ENCODE data around the gene WDFY4. TPM values are rescaled to one million over a fixed set of nuclear protein-coding genes. Genes with fewer than 3 reads are reported as not detected.

WDFY4 gene
- total RNA-seq, 3 donors from 2014 or later: 0.53 to 3.9 (median 0.89) TPM

DNA sequence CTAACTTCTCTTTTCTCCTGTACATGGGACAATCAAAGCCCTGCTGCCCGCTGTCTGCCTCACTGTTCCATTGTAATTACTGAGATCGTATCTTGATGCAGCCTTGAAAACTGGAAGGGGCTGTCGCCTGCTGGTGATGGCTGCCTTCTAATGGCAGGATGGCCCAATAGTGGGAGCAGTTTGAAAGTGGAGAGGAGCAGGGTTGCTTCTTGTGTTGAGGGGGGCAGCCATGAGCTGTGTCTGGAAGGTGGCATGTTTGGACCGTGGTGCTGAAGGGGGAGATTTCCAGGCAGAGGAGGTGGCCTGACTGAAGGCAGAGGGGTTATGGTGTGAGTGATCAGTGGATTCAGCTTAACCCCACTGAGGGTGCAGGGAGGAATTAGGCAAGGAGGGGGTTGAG lies 8.1 kb downstream of the WDFY4 start:
- Mint-ChIP-seq H3K4me1 (ENCODE audit: low read depth) (no peaks in the 10 kb centered on the region), H3K27me3 (ENCODE audit: low read depth) (peaks cover 3% of the 10 kb centered on the region), H3K4me3 (no peak overlapping the region), H3K36me3 (ENCODE audit: insufficient read depth) (no peaks in the 10 kb centered on the region), H3K9me3 (no peaks in the 10 kb centered on the region)
- no peak for DNase-seq
- ATAC-seq: peak in 1 of 2 donors; percentile 33

DNA sequence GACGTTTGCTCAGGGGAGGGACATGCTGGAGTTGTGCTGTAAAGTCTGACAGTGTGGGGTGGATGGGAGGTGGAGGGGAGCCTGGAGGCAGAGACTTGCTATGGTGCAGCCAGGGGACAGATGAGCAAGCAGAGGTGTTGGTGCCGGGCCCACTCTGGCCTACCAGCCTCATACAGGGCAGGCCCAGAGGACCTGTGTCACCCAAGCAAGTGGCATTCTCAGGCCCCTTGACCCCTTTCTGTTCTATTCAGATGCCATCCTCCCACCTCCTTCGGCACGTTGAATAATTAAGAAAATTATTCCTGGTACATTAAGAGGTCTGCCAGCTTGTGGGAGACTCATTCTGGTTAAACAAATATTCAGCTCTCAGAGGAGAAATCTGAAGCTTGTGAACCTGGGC lies 8.5 kb downstream of the WDFY4 start:
- Mint-ChIP-seq H3K4me1 (ENCODE audit: low read depth) (no peaks in the 10 kb centered on the region), H3K4me3 (no peak overlapping the region), H3K27me3 (ENCODE audit: low read depth) (peaks cover 3% of the 10 kb centered on the region), H3K36me3 (ENCODE audit: insufficient read depth) (no peaks in the 10 kb centered on the region), H3K9me3 (no peaks in the 10 kb centered on the region)
- no peak for DNase-seq
- ATAC-seq: no peak

DNA sequence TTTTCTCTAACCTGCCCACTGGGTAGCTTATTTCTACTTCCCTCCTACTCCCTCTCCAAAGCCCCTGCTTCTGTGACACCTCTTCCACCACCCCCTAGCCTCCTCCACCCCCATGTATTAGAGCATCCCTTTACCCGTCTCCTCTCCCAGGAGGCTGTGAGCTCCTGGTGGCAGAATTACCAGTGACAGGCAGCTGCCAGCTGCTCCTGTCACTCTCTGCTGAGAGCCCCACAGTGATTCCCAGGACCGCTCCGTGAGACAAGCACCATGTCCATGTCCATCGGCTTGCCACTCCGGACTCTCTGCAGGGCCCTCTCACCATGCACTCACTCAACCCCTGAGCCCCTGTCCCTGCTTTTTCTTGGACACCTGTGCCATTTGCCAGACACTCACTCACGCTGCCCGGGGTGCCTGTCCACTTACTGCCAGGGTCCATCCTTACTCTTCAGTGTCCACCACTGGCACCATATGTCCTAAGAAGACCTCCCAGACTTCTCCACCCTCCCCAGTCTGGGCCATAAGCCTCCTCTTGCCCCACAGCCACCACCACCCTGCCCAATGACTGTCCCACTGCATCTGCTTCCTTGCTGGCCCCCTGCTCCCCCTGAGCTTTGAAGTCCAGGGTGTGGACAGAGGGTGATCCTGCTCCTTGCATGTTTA lies 9.8 kb downstream of the WDFY4 start:
- no peaks in the 10 kb centered on the region for H3K36me3 Mint-ChIP-seq (ENCODE audit: insufficient read depth)
- H3K27me3 Mint-ChIP-seq (ENCODE audit: low read depth): peaks cover 2% of the 10 kb centered on the region
- no peaks in the 10 kb centered on the region for H3K4me1 Mint-ChIP-seq (ENCODE audit: low read depth)
- ATAC-seq (no peak), DNase-seq (no peak)
- H3K4me3 Mint-ChIP-seq: no peak overlapping the region
- H3K9me3 Mint-ChIP-seq: no peaks in the 10 kb centered on the region

DNA sequence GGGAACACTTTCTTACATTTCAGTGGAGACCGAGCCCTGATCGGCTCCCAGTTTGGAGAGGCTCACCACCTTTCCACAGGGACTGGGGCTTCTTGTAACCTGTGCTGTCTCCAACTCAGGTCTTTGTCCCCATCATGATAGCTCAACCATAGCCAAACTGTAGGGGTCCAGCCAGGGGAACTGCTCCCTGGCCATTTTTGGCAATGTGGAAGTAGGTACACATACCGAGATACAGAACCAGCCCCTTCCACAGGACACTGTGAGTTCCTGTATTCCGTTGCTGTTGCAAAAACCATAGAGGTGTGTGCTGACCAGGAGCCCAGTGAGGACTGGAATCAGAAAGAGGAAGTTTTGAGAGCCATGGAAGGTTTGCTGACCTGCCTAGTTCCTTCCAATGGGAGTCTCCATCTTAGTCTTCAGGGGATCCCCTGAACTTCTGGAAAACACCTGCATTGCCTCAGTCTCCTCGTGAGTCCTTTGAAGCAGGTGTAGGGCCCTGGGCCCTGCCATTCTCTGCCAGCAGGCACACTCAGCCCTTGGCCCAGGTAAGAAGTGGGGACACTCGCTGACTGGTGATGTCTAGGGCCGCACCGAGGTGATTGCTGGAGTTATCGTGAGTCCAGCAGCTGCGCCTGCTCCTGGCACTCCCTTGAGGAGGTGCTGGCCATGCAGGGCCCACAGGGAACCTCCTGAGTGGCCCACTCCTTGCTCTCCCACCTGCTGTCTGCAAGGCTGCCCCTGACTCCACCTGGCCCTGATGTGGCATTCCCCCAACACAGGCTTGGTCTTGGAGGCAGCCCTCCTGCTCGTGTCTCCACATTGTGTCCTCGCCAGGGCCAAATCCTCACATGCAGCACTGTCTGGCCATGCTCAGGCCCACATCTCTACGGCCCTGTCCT lies 11.2 kb downstream of the WDFY4 start:
- no peak for ATAC-seq
- Mint-ChIP-seq H3K4me1 (ENCODE audit: low read depth) (no peaks in the 10 kb centered on the region), H3K36me3 (ENCODE audit: insufficient read depth) (no peaks in the 10 kb centered on the region), H3K9me3 (no peaks in the 10 kb centered on the region), H3K27me3 (ENCODE audit: low read depth) (peaks cover 2% of the 10 kb centered on the region), H3K4me3 (no peak overlapping the region)
- DNase-seq: no peak

DNA sequence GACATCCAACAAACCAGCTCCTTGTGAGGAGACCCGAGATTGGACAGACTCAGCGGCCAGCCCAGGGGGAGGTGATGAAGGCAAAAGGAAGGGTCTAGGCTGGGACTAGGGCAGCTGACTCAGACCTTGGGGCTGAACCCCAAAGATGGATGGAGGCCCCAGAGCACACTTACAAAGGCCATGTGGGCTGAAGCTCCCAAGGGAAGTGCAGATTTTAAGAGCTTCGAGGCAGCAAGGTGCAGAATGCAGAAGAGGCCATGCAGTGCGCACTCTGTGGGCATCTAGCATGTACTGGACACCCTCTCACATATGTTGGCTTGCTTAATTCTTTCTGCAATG lies 11.8 kb downstream of the WDFY4 start:
- ATAC-seq: no peak
- DNase-seq: no peak
- Mint-ChIP-seq H3K9me3 (no peaks in the 10 kb centered on the region), H3K4me1 (ENCODE audit: low read depth) (no peaks in the 10 kb centered on the region), H3K4me3 (no peak overlapping the region), H3K27me3 (ENCODE audit: low read depth) (peaks cover 2% of the 10 kb centered on the region), H3K36me3 (ENCODE audit: insufficient read depth) (no peaks in the 10 kb centered on the region)

DNA sequence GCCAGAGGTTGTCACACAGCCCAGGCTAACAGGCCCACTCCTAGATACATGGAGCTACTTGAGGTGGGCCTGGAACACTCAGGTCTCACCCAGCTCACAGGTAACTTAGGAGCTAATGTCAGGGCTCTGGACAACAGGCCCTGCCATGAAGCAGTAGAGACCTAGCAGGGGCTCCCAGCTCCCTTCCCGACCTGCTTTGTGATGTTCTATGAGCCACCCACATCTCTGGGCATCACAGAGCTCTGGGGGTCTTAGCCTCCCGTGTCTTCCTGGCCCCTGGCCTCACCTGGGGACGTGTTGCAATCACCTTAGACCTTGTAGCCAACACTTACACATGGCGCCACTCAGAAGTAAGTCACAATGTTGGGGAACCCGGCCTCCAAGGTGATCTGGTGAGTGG lies 12.4 kb downstream of the WDFY4 start:
- Mint-ChIP-seq H3K27me3 (ENCODE audit: low read depth) (peaks cover 2% of the 10 kb centered on the region), H3K9me3 (no peaks in the 10 kb centered on the region), H3K36me3 (ENCODE audit: insufficient read depth) (no peaks in the 10 kb centered on the region), H3K4me3 (no peak overlapping the region), H3K4me1 (ENCODE audit: low read depth) (no peaks in the 10 kb centered on the region)
- no peak for DNase-seq
- ATAC-seq: no peak

DNA sequence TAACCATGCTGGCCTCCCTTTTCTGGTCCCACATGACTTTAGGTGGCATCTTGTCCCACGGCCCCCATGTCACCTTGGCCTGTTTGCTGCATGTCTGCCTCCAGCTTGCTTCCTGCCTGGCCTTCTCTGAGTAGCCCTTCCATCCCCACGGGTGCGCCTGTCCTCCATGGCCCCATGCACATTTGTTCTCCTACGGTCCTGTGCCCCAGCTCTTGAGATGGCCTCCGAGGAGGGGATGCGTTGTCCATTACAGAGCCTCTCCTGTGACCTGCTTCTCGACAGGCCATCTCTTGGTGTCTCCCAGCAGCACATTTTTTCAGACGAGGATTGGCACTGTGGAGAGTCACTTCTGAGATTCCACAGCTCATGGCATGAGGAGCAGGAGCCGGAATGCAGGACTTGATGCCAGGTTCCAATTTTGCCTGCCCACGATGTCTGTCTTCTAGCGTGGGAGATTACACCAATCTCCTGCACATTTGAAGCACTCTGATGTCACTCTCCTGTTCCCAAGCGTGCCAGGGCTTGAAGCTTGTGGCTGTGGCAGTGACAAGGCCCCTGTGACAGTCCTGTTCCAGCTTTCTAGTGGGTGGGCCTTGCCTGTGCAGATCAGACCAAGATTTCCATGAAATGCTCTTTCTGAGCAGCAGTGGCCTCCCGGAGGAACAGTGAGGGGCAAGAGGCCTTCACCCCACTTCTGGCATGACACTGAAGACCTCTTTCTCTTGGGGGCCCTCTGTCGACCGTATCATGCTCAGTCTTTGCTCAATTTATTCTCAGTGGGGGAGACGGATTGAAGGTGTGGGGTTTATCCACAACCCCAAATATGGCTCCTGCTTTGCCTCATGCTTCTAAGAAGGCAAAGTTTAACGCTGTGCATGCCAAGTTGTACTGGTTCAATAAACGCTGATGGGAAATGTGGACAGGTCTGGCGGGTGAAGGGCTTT lies 13.4 kb downstream of the WDFY4 start:
- Mint-ChIP-seq H3K4me3 (no peak overlapping the region), H3K4me1 (ENCODE audit: low read depth) (peaks cover 1% of the 10 kb centered on the region), H3K36me3 (ENCODE audit: insufficient read depth) (no peaks in the 10 kb centered on the region), H3K9me3 (no peaks in the 10 kb centered on the region), H3K27me3 (ENCODE audit: low read depth) (peaks cover 2% of the 10 kb centered on the region)
- DNase-seq: no peak
- no peak for ATAC-seq

DNA sequence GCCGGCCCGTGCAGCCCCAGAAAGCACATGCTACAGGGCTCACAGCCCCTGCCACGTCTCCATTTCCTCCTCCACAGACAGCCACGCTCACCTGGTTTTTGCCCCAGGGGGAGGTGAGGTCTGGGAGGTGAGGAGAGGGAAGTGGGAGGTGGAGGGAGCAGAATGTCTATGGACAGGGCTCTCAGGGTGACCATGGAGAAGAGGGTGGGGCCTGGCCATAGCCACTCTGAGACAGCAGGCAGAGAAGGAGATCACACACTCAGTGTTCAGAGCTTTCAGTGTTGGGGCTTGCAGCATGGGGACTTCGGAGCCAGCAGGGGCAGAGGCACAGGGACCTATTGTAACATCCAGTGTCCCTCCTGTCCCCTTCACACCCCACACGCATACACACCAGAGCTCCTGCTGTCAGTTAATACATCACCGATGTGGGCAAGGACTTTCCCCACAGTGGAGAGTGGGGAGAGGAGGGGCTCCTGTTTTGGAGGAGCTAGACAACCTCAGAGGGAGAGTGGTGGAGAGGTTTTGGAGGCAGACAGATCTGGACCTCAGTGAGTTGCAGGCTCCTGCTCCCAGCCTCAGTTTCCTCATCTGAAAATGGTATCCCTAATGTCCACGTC lies 14.4 kb downstream of the WDFY4 start:
- Mint-ChIP-seq H3K4me3 (no peak overlapping the region), H3K4me1 (ENCODE audit: low read depth) (peaks cover 1% of the 10 kb centered on the region), H3K27me3 (ENCODE audit: low read depth) (peaks cover 2% of the 10 kb centered on the region), H3K9me3 (no peaks in the 10 kb centered on the region), H3K36me3 (ENCODE audit: insufficient read depth) (no peaks in the 10 kb centered on the region)
- no peak for ATAC-seq
- DNase-seq: no peak

DNA sequence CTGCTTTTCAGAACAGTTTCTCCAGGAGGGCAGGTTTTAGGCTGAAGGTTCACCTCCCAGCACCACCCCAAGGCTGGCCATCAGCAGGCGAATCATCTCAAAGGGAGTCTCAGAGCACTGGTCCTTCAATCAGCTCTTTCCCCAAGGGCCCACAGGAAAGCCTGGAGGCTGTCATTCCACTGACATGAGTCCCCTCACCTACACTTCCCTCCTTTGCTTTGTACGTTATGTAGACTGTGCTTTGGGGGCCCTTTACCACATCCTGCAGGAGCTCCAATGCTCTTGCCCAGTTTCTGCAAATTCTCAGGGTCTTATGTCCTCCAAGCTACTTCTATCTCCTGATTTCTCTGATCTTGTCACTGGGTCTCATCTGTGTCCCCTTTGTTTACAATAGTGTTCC lies 15.4 kb downstream of the WDFY4 start:
- ATAC-seq (no peak), DNase-seq (no peak)
- Mint-ChIP-seq H3K36me3 (ENCODE audit: insufficient read depth) (no peaks in the 10 kb centered on the region), H3K4me1 (ENCODE audit: low read depth) (peaks cover 1% of the 10 kb centered on the region), H3K9me3 (no peaks in the 10 kb centered on the region), H3K27me3 (ENCODE audit: low read depth) (no peaks in the 10 kb centered on the region), H3K4me3 (no peak overlapping the region)

DNA sequence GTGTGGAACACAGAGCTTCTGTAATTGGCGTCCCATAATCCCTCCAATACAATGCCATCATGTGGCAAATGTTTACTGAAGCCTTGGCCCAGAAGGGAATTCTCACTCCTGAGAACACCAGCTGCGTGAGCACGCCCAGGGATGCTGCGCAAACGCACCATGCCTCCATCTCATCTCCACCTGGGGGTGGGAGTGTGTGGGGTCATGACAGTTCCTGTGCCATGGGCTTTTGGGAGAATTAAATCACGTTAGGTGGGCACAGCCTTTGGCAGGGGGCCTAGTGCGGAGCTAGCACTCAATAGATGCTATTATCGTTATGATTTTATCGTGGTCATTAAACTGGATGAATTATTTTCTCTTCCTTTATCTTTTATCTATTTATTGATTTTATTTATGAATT lies 15.8 kb downstream of the WDFY4 start:
- Mint-ChIP-seq H3K36me3 (ENCODE audit: insufficient read depth) (no peaks in the 10 kb centered on the region), H3K4me3 (no peak overlapping the region), H3K27me3 (ENCODE audit: low read depth) (no peaks in the 10 kb centered on the region), H3K9me3 (no peaks in the 10 kb centered on the region), H3K4me1 (ENCODE audit: low read depth) (peaks cover 1% of the 10 kb centered on the region)
- no peak for ATAC-seq
- no peak for DNase-seq

DNA sequence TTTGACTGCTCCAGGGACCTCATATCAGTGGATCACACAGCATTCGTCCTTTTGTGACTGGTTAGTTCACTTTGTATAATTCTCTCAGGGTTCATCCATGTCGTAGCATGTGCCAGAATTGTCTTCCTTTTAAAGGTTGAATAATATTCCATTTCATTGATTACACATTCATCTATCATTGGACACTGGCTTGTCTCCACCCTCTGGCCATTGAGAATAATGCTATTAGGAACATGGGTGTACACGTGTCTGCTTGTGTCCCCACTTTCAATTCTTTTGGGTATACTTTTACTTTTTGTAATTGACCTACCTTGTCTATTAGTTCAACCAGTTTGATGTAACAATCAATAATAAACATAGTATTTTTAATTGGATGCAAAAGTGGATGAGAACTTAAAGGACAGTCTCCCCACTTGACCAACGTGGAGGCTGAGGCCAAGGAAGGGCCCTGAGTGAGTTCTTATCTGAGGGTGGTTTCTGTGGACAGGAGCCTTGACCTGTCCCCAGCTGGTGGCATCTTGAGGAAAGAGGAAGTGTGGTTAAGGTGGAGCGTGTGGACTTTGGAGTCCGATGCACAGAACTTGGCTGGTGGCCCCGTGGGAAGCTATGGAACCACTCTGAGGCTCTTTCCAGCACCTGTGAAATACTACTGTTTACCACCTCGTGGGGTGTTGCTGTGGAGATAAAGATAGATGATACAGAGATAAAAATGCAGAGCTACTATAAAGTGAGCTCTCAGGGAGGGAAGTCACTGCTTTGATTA lies 16.6 kb downstream of the WDFY4 start:
- H3K9me3 Mint-ChIP-seq: no peaks in the 10 kb centered on the region
- H3K27me3 Mint-ChIP-seq (ENCODE audit: low read depth): peaks cover 8% of the 10 kb centered on the region
- H3K4me1 Mint-ChIP-seq (ENCODE audit: low read depth): peaks cover 1% of the 10 kb centered on the region
- no peak overlapping the region for H3K4me3 Mint-ChIP-seq
- ATAC-seq (no peak), DNase-seq (no peak)
- no peaks in the 10 kb centered on the region for H3K36me3 Mint-ChIP-seq (ENCODE audit: insufficient read depth)

DNA sequence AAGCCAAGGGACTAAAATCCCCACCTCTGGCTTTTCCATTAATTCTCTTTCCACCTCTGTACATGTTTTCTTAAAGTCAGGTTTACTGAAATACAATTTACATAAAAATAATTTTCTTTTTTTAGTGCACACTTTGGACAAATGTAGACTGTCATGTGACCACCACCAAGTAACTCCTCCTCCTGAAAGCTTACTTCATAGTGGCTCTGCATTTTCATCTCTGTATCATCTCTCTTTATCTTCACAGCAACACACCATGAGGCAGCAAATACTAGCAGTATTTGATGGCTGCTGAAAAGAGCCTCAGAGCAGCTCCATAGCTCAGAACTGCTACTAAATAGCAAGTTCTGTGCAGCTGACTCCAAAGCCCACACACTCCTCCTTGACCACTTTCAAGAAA lies 17.3 kb downstream of the WDFY4 start:
- Mint-ChIP-seq H3K4me3 (no peak overlapping the region), H3K9me3 (no peaks in the 10 kb centered on the region), H3K36me3 (ENCODE audit: insufficient read depth) (no peaks in the 10 kb centered on the region), H3K27me3 (ENCODE audit: low read depth) (peaks cover 8% of the 10 kb centered on the region), H3K4me1 (ENCODE audit: low read depth) (peaks cover 1% of the 10 kb centered on the region)
- no peak for DNase-seq
- no peak for ATAC-seq

DNA sequence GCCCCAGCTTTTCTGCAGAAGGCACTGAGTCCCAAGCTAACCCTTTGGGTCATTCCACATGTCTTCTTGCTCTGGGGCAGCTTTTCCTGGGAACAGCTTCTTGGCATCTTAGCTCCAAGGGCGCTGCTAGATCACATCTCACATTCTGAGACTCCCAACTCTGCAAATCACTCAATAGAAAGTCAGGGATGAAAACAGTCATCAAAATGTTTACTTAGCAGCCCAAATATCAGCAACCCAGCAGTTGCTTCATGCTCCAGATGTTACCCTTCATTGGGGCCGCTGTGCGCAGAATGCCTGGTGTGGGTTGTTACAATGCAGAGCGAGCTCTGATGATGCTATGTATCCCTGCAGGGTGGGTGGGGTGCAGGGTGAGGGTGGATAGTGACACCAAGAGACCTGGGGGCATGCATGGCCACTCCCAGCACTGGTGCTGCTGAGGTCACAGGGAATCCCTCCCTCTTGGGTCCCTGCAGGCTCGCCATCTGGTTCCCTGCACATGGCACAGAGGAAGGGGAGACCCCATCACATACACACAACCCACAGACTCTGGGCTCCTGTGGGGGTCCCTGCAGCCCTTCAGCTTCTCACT lies 19.0 kb downstream of the WDFY4 start:
- Mint-ChIP-seq H3K9me3 (no peaks in the 10 kb centered on the region), H3K4me1 (ENCODE audit: low read depth) (peaks cover 1% of the 10 kb centered on the region), H3K27me3 (ENCODE audit: low read depth) (peaks cover 10% of the 10 kb centered on the region), H3K4me3 (no peak overlapping the region), H3K36me3 (ENCODE audit: insufficient read depth) (no peaks in the 10 kb centered on the region)
- DNase-seq (no peak), ATAC-seq (no peak)

All from activated T-cell treated with anti-CD3 and anti-CD28 coated beads, Interleukin-2, amount 50 U/mL, for 4 hours (primary cell).